H1 (cell line): ENCODE results near the gene GMPPA.

Experiments used
- EP300 ChIP-seq, 2 experiments: IDR thresholded peaks; 1 replicate in 1 of 2; 2 replicates in 1 of 2; pipeline ENCODE4 v1.6.1; 2011 to 2012; ENCODE audit warnings: low read depth in 2 of 2, low read length in 2 of 2, mild to moderate bottlenecking in 2 of 2, borderline replicate concordance in 1 of 2, inconsistent platforms in 1 of 2, moderate library complexity in 1 of 2
- GTF2F1 ChIP-seq: IDR thresholded peaks from 2 replicates; pipeline ENCODE4 v1.6.1; 2012; ENCODE audit warnings: low read depth, low read length, improper control_type of control experiment, borderline replicate concordance
- KDM5A ChIP-seq: fragments of 200-600 bp; IDR thresholded peaks from 2 replicates; pipeline ENCODE4 v1.7.1; 2012; ENCODE audit warnings: mild to moderate bottlenecking, low read length, inconsistent platforms, mixed read lengths
- MAFK ChIP-seq: IDR thresholded peaks from 2 replicates; pipeline ENCODE4 v1.6.1; 2012; ENCODE audit warnings: low read depth, mild to moderate bottlenecking, improper control_type of control experiment, low read length
- POLR2A ChIP-seq, 2 experiments: IDR thresholded peaks; 1 replicate in 1 of 2; 2 replicates in 1 of 2; pipeline ENCODE4 v1.6.1; 2011; ENCODE audit warnings: low read depth in 2 of 2, low read length in 2 of 2, mild to moderate bottlenecking in 2 of 2; ENCODE audit errors: control extremely low read depth in 1 of 2
- RXRA ChIP-seq: IDR thresholded peaks from 2 replicates; pipeline ENCODE4 v1.6.1; 2011; ENCODE audit warnings: low read depth, mild to moderate bottlenecking, low read length, moderate library complexity; ENCODE audit not compliant: insufficient read depth
- SP4 ChIP-seq: IDR thresholded peaks from 2 replicates; pipeline ENCODE4 v1.6.1; 2012; ENCODE audit warnings: low read length, inconsistent platforms
- TAF1 ChIP-seq: IDR thresholded peaks from 2 replicates; pipeline ENCODE4 v1.6.1; 2011; ENCODE audit warnings: mild to moderate bottlenecking, low read depth, low read length
- TCF12 ChIP-seq: IDR thresholded peaks from 2 replicates; pipeline ENCODE4 v1.6.1; 2011; ENCODE audit warnings: low read depth, mild to moderate bottlenecking, low read length
- TF ChIP-seq, protein P1 (sequence below), 3 experiments: IDR thresholded peaks; 1 replicate in 2 of 3; 2 replicates in 1 of 3; pipeline versions ENCODE4 v1.5.1 to v1.6.1; 2011; ENCODE audit warnings: low read length in 3 of 3, mild to moderate bottlenecking in 3 of 3, inconsistent platforms in 2 of 3, low read depth in 1 of 3, moderate library complexity in 1 of 3; ENCODE audit not compliant: insufficient read depth in 1 of 3; ENCODE audit errors: control extremely low read depth in 1 of 3

DNA sequence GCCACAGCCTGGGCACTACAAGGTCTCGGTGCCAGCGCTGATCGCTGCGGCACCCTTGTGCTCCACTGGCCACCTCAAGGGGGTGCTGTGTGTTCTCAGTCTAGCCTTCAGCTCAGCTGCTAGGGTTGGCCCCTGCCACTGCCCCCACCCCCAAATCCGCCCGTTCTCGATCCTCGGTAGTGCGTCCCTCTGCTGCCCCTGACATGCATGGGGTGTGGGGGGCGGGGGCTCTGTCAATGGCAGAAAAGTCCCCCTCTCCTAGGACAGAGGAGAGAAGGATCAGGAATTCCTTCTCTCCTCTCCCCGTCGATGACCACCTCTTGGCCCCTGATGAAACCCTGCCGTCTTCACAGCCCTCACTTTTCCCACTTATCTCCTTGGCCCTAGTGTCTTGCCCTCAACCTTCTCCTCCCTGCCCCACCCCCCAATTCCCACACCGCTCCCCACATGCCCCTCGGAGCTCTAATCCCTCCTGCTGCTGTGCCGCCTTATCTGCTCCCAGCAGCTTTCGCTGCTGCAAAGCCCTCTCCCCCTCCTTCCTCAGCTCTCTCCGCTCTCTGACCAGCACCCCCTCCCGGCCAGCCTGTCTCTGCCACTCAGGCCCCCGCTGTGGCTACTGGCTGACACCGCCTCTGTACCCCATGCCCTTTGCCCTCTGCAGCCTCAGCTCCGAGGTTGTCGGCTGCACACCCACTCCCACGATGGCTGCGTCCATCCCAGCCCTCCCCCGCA is 11.3 kb downstream of the GMPPA start:
- TF ChIP-seq, protein P1, sequence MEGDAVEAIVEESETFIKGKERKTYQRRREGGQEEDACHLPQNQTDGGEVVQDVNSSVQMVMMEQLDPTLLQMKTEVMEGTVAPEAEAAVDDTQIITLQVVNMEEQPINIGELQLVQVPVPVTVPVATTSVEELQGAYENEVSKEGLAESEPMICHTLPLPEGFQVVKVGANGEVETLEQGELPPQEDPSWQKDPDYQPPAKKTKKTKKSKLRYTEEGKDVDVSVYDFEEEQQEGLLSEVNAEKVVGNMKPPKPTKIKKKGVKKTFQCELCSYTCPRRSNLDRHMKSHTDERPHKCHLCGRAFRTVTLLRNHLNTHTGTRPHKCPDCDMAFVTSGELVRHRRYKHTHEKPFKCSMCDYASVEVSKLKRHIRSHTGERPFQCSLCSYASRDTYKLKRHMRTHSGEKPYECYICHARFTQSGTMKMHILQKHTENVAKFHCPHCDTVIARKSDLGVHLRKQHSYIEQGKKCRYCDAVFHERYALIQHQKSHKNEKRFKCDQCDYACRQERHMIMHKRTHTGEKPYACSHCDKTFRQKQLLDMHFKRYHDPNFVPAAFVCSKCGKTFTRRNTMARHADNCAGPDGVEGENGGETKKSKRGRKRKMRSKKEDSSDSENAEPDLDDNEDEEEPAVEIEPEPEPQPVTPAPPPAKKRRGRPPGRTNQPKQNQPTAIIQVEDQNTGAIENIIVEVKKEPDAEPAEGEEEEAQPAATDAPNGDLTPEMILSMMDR (IDR thresholded peaks at IDR 0.05; ENCODE audit: control extremely low read depth in 1 of 3, insufficient read depth in 1 of 3, low read depth in 1 of 3, low read length in 3 of 3), result peak in 2 of 3 experiments; percentile 70 to 89; a peak in 3 of 4 replicates
- TF ChIP-seq RXRA (no peak), EP300 (IDR thresholded peaks at IDR 0.05; ENCODE audit: borderline replicate concordance in 1 of 2, low read depth in 2 of 2, low read length in 2 of 2) (no peak), GTF2F1 (no peak), POLR2A (IDR thresholded peaks at IDR 0.05; ENCODE audit: control extremely low read depth in 1 of 2, low read depth in 2 of 2, low read length in 2 of 2) (no peak), SP4 (no peak), TAF1 (no peak), TCF12 (no peak), KDM5A (no peak), MAFK (no peak)
